SK-N-SH treated with all-trans-retinoic acid at 6 μM for 48 hours (cell line): ENCODE measurements around the gene UBA3.

Experiments
- ATAC-seq: fragments of 200-7000 bp; cut with Tn5 transposase; 3 replicates; pipeline ENCODE4 v1.9.1; 2020; ENCODE audit warnings: mild to moderate bottlenecking, moderate library complexity
- BACH2 ChIP-seq: fragments of 250-450 bp; sonication (Bioruptor Pico); IDR thresholded peaks from 2 replicates; pipeline ENCODE4 v1.9.0; 2021; ENCODE audit warnings: mild to moderate bottlenecking, borderline replicate concordance
- CSDC2 ChIP-seq: fragments of 250-450 bp; sonication (Bioruptor Pico); IDR thresholded peaks from 2 replicates; pipeline ENCODE4 v1.5.0; 2020; ENCODE audit warnings: mild to moderate bottlenecking, moderate library complexity
- ESRRG ChIP-seq: fragments of 250-450 bp; sonication (Bioruptor Pico); IDR thresholded peaks from 2 replicates; pipeline ENCODE4 v1.6.1; 2021; ENCODE audit warnings: mild to moderate bottlenecking
- ISL1 ChIP-seq: fragments of 250-450 bp; sonication (Bioruptor Pico); IDR thresholded peaks from 2 replicates; pipeline ENCODE4 v2.1.2; 2022; ENCODE audit warnings: mild to moderate bottlenecking, moderate library complexity
- OSR1 ChIP-seq: fragments of 250-450 bp; sonication (Bioruptor Pico); IDR thresholded peaks from 2 replicates; pipeline ENCODE4 v1.8.0; 2022; ENCODE audit warnings: moderate library complexity, mild to moderate bottlenecking, inconsistent platforms
- RARB ChIP-seq: fragments of 250-450 bp; sonication (Bioruptor Pico); IDR thresholded peaks from 2 replicates; pipeline ENCODE4 v1.8.0; 2021; ENCODE audit warnings: mild to moderate bottlenecking, moderate library complexity
- ZC3H10 ChIP-seq: fragments of 250-450 bp; sonication (Bioruptor Pico); IDR thresholded peaks from 2 replicates; pipeline ENCODE4 v1.5.1; 2021; ENCODE audit warnings: mild to moderate bottlenecking, moderate library complexity
- ZFP3 ChIP-seq: fragments of 250-450 bp; sonication (Bioruptor Pico); IDR thresholded peaks from 2 replicates; pipeline ENCODE4 v1.5.0; 2020; ENCODE audit warnings: mild to moderate bottlenecking, moderate library complexity
- ZFP30 ChIP-seq: fragments of 450-650 bp; formaldehyde crosslinking; IDR thresholded peaks from 2 replicates; pipeline ENCODE4 v1.5.0; 2022; ENCODE audit warnings: mild to moderate bottlenecking, moderate library complexity
- ZNF565 ChIP-seq: fragments of 450-650 bp; formaldehyde crosslinking; conservative IDR thresholded peaks from 2 replicates; pipeline ENCODE4 v1.5.0; 2020; ENCODE audit warnings: low read depth, mild to moderate bottlenecking, moderate library complexity
- ZNF8 ChIP-seq: fragments of 450-650 bp; formaldehyde crosslinking; IDR thresholded peaks from 2 replicates; pipeline ENCODE4 v1.5.0; 2020; ENCODE audit warnings: mild to moderate bottlenecking, moderate library complexity
- TF ChIP-seq, protein P1 (sequence below): fragments of 250-450 bp; sonication (Bioruptor Pico); IDR thresholded peaks from 2 replicates; pipeline ENCODE4 v1.5.0; 2020; ENCODE audit warnings: mild to moderate bottlenecking, moderate library complexity
- TF ChIP-seq, protein P2 (sequence below): fragments of 250-450 bp; sonication (Bioruptor Pico); IDR thresholded peaks from 2 replicates; pipeline ENCODE4 v1.8.0; 2021; ENCODE audit warnings: low read depth, mild to moderate bottlenecking, moderate library complexity, borderline replicate concordance
- TF ChIP-seq, protein P3 (sequence below): fragments of 250-450 bp; sonication (Bioruptor Pico); IDR thresholded peaks from 2 replicates; pipeline ENCODE4 v1.5.1; 2021; ENCODE audit warnings: mild to moderate bottlenecking, moderate library complexity
- TF ChIP-seq, protein P4 (sequence below): fragments of 250-450 bp; sonication (Bioruptor Pico); IDR thresholded peaks from 2 replicates; pipeline ENCODE4 v1.8.0; 2020; ENCODE audit warnings: mild to moderate bottlenecking, moderate library complexity, borderline replicate concordance

The UBA3 gene

DNA sequence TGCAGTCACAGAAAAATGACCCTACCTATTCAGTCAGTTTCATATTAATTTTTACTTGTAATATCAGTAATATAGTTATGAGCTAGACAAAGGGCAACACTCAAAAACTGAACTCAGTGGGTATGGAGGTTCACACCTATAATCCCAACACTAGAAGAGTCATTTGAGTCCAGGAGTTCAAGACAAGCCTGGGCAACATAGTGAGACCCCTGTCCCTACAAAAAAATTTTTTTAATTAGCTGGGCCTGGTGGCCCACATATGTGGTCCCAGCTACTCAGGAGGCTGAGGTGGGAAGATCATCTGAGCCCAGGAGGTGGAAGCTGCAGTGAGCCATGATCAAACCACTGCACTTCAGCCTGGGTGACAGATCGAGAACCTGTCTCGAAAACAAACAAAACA is 31.2 kb downstream of the UBA3 start (continued):
- TF ChIP-seq, protein P1, sequence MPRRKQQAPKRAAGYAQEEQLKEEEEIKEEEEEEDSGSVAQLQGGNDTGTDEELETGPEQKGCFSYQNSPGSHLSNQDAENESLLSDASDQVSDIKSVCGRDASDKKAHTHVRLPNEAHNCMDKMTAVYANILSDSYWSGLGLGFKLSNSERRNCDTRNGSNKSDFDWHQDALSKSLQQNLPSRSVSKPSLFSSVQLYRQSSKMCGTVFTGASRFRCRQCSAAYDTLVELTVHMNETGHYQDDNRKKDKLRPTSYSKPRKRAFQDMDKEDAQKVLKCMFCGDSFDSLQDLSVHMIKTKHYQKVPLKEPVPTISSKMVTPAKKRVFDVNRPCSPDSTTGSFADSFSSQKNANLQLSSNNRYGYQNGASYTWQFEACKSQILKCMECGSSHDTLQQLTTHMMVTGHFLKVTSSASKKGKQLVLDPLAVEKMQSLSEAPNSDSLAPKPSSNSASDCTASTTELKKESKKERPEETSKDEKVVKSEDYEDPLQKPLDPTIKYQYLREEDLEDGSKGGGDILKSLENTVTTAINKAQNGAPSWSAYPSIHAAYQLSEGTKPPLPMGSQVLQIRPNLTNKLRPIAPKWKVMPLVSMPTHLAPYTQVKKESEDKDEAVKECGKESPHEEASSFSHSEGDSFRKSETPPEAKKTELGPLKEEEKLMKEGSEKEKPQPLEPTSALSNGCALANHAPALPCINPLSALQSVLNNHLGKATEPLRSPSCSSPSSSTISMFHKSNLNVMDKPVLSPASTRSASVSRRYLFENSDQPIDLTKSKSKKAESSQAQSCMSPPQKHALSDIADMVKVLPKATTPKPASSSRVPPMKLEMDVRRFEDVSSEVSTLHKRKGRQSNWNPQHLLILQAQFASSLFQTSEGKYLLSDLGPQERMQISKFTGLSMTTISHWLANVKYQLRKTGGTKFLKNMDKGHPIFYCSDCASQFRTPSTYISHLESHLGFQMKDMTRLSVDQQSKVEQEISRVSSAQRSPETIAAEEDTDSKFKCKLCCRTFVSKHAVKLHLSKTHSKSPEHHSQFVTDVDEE (CRISPR knock-in tag): no peak
- no peak for TF ChIP-seq BACH2 (CRISPR knock-in tag)
- no peak for TF ChIP-seq ZNF8 (CRISPR knock-in tag)

DNA sequence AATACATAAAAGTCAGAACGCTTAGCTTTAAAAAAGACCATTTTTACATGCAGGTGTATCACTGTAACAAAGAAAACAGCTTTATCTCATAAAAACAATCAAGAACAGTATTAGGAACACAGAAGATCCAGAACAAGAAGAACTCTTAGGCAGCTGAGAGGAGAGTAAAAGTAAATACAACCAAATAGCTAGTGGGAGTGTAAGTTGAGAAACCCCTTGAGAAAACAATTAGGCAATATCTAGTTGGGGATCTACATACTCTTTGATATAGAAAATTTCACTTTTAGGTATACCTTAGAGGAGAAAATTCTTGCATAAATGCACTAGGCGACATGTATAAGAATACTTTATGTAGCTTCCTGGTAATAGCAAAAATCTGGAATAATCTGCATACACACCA is 35.6 kb downstream of the UBA3 start:
- no peak for ATAC-seq
- TF ChIP-seq ZNF565: no peak
- TF ChIP-seq ISL1 (CRISPR knock-in tag): no peak
- no peak for TF ChIP-seq RARB (CRISPR knock-in tag)
- TF ChIP-seq OSR1 (CRISPR knock-in tag): no peak
- TF ChIP-seq ZFP30 (CRISPR knock-in tag): no peak

DNA sequence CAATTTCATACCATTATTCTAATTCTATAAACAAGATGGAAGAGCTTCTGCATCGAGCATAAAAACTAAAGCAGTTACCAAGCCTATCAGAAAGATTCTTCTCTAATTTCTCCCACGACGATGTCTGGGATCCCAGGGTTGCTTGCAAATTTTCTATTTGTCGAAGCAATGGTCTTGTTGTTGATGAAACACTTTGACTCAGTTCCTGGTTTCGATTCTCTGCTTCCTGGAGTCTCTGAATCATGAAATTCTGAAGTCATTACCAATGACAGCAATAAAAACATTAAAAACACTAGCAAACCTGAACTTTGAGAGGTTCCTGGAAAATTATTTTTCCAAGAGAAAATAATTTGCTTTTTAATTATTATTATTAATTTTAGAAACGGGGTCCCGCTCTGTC is 46.7 kb downstream of the UBA3 start:
- ATAC-seq: no peak
- TF ChIP-seq, protein P2, sequence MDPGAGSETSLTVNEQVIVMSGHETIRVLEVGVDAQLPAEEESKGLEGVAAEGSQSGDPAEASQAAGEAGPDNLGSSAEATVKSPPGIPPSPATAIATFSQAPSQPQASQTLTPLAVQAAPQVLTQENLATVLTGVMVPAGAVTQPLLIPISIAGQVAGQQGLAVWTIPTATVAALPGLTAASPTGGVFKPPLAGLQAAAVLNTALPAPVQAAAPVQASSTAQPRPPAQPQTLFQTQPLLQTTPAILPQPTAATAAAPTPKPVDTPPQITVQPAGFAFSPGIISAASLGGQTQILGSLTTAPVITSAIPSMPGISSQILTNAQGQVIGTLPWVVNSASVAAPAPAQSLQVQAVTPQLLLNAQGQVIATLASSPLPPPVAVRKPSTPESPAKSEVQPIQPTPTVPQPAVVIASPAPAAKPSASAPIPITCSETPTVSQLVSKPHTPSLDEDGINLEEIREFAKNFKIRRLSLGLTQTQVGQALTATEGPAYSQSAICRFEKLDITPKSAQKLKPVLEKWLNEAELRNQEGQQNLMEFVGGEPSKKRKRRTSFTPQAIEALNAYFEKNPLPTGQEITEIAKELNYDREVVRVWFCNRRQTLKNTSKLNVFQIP (CRISPR knock-in tag): no peak
- TF ChIP-seq, all 23 proteins: peak for 0

DNA sequence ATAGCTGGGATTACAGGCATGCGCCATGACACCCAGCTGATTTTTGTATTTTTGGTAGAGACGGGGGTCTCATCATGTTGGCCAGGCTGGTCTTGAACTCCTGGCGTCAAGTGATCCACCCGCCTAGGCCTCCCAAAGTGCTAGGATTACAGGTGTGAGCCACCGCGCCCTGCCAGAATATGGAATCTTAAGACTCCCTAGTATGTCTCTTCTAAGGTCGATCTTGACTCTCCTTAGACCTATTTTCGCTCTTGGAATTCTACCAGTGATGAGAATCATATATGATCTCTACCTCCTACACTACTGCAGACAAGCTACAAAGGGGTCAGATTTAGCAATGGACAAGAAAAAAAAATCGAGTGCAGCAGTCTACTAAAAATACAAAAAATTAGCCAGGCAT is 47.4 kb downstream of the UBA3 start:
- no peak for TF ChIP-seq ZFP3 (CRISPR knock-in tag)
- TF ChIP-seq, protein P1 (CRISPR knock-in tag): no peak
- TF ChIP-seq ISL1 (CRISPR knock-in tag): no peak
- no peak for TF ChIP-seq ZNF565
- TF ChIP-seq ZNF8 (CRISPR knock-in tag): no peak
- no peak for TF ChIP-seq CSDC2 (CRISPR knock-in tag)
- TF ChIP-seq, protein P2 (CRISPR knock-in tag): no peak
- no peak for TF ChIP-seq ESRRG
- TF ChIP-seq ZC3H10 (CRISPR knock-in tag): no peak
- TF ChIP-seq, protein P3, sequence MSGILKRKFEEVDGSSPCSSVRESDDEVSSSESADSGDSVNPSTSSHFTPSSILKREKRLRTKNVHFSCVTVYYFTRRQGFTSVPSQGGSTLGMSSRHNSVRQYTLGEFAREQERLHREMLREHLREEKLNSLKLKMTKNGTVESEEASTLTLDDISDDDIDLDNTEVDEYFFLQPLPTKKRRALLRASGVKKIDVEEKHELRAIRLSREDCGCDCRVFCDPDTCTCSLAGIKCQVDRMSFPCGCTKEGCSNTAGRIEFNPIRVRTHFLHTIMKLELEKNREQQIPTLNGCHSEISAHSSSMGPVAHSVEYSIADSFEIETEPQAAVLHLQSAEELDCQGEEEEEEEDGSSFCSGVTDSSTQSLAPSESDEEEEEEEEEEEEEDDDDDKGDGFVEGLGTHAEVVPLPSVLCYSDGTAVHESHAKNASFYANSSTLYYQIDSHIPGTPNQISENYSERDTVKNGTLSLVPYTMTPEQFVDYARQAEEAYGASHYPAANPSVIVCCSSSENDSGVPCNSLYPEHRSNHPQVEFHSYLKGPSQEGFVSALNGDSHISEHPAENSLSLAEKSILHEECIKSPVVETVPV (CRISPR knock-in tag): no peak
- TF ChIP-seq, protein P4, sequence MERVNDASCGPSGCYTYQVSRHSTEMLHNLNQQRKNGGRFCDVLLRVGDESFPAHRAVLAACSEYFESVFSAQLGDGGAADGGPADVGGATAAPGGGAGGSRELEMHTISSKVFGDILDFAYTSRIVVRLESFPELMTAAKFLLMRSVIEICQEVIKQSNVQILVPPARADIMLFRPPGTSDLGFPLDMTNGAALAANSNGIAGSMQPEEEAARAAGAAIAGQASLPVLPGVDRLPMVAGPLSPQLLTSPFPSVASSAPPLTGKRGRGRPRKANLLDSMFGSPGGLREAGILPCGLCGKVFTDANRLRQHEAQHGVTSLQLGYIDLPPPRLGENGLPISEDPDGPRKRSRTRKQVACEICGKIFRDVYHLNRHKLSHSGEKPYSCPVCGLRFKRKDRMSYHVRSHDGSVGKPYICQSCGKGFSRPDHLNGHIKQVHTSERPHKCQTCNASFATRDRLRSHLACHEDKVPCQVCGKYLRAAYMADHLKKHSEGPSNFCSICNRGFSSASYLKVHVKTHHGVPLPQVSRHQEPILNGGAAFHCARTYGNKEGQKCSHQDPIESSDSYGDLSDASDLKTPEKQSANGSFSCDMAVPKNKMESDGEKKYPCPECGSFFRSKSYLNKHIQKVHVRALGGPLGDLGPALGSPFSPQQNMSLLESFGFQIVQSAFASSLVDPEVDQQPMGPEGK (CRISPR knock-in tag): no peak
- TF ChIP-seq, all 23 proteins: peak for 0
- no peak for ATAC-seq
